Measurements from ENCODE around the gene BNIP3.

BNIP3 gene

DNA sequence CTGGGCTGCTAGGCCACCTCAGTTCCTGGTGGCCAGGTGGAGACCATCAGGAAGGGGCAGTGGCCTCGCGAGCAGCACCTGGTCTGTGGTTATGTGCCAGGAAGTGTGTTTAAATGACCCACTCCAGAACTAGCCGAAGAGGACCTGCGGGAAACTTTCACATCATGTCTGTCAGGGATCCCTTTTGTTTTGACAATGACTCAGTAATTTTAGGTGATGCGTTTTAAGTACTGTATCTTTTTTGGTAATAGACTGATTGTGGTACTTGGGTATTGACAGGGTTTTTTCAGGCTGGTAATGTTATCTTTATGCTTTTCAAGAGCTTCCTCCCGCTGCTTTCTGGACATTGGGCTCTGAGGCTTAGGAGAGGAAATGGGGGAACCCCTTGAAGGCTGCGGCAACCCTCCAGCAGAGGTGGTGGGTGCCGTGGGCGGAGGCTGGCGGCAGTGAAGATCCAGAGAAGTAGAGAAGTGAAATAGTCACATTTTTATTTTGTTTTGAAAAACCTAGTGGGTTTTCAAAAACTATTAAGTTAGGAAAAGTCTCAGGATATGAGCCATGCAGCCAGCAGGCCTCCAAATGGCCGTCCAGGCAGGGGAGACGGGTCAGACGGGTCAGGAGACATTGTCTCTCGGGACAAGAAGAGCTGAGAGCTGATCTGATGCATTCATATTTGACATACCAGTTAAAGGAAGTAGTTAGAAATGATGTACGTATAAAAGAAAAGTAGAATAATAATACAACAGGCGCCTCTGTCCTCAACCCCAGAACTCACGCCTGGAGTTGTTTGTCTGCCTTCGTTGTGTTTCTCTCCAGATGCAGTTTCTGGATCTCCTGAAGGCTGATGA, 53.3 kb downstream of the BNIP3 start:
- peak; percentile 75 for DNase-seq

DNA sequence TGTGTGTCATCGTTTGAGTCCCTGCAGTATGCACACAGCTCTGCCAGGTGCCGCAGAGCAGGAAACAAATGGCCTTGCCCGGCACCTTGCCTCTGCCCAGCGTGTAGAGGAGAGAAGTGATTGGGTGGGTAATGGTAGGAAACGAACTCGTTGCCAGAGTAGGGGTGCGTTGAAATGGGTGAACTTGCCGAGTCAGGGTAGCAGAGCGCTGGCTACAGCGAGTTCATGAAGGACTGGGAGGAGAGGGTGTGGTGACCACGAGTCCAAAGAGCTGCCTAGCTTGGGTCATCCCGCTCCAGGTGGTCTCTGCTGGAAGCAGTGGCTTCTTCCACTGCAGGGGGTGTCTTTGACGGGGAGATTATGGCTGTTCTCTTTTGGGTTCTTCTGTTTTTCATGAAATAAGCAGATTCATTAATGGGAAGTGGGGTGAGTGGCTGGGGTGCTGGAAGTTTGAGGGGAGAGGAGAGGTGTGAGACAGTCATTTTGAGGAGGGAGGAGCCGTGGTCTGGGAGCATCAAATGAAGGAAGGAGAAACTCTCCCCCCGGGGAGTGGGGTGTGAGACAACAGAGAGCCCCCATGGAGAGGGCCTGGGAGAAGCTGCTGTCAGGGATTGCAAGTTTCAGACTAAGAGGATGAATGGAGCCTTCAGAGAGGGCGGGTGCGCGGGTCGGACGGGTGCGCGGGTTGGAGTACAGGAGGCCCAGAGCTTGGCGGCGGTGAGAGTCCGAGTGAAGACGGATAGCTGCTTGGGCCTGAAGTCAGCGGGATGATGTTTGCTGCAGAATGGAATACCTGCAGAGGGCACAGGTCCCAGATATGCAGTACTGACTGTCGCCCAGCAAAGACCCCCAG, 54.8 kb downstream of the BNIP3 start:
- DNase-seq, result no peak

GRCh38 chr10:131926253-131926652, 55.5 kb downstream of the BNIP3 start:
- DNase-seq, result no peak

DNA sequence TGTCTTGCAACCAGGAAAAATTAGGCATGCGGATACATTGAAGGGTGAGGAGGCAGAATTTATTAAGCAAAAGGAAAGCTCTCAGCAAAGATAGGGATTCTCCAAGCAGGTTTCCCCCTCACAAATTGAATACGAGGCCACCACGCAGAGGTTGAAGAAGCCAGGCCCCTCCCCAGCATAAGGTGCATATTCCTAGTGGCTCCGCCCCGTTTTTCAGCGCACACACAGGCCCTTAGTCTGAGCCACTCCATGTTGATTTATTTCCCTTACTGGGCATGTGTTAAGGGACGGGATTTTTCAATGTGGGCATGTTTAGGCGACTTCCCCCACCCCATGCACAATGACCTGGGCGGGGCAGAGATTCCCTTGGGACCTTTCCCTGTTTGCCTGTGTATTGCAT, 56.0 kb downstream of the BNIP3 start:
- DNase-seq, result no peak

DNA sequence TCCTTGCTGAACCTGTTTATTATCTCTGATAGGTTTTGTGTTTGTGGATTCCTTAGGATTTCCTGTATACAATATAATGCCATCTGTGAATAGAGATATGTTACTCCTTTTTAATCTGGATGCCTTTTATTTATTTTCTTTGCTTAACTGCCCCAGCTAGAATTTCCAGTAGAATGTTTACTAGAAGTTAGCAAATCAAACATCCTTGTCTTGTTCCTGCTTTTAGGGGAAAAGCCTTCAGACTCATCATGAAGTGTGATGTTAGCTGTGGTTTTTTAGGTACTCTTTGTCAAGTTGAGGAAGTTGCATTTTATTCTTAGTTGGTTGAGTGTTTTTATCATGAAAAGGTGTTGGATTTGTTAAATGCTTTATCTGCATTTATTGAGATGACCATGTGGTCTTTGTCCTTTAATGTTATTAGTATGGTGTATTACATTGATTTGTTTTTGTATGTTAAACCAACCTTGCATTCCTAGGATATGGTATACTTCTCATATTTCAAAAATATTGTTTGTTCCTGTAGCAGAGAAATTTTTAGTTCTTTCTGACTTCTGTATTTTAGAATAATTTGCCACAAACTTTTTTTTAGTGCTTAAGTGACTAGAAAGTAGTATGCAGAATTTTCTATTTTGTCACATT, 56.6 kb downstream of the BNIP3 start:
- no peak for DNase-seq

GRCh38 chr10:131923038-131923756, 58.5 kb downstream of the BNIP3 start:
- no peak for DNase-seq

DNA sequence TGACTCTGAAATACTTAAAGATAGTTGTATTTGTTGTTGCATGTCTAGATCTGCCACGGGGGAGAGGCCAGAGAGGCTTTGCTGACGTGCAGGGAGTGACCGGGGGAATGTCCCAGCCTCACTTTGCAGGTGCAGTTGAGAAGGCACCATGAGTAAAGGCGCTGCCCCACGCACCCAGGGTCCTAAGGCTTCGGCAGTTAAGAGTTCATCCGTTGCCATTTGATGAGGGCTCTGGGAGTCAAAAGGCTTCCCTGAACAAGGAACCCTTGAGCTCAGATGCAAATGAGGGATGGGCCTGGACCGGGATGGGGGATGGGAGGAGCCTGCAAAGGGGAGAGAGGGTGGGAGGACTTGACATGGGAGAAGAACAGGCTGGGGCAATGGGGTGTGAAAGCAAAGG, 60.5 kb downstream of the BNIP3 start:
- DNase-seq, result no peak

DNA sequence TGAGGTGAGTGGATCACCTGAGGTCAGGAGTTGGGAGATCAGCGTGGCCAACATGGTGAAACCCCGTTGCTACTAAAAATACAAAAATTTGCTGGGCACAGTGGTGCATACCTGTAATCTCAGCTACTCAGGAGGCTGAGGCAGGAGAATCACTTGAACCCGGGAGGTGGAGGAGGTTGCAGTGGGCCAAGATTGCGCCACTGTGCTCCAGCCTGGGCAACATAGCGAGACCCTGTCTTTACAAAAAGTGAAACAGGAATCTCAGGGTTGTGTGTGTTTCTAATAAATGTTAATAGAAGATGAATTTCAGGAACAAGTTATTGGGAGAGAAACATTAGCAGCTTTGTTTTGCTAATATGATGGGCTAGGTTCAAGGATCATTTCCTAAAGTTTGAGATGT, 61.0 kb downstream of the BNIP3 start:
- DNase-seq, result no peak

DNA sequence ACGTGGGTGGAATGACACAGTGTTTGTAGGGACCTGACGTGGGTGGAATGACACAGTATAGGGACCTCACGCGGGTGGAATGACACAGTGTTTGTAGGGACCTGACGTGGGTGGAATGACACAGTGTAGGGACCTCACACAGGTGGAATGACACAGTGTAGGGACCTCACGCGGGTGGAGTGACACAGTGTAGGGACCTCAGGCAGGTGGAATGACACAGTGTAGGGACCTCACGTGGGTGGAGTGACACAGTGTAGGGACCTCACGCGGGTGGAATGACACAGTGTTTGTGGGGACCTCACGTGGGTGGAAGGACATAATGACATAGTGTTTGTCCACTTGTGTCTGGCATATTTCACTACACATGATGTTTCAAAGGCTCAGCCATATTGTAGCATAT, 61.6 kb downstream of the BNIP3 start:
- DNase-seq, result peak; percentile 77

GRCh38 chr10:131919461-131919860, 62.3 kb downstream of the BNIP3 start:
- DNase-seq, result peak; percentile 71
